EH (cell line): ENCODE measurements around the gene SRMS.
A peak's percentile ranks its signal among the peaks of the same experiment; 100 is the strongest.

Source experiments
- DNase-seq: peaks from one replicate; pipeline ENCODE4 v3.0.0-alpha.2; 2015; ENCODE audit warnings: low read depth

The SRMS gene

DNA sequence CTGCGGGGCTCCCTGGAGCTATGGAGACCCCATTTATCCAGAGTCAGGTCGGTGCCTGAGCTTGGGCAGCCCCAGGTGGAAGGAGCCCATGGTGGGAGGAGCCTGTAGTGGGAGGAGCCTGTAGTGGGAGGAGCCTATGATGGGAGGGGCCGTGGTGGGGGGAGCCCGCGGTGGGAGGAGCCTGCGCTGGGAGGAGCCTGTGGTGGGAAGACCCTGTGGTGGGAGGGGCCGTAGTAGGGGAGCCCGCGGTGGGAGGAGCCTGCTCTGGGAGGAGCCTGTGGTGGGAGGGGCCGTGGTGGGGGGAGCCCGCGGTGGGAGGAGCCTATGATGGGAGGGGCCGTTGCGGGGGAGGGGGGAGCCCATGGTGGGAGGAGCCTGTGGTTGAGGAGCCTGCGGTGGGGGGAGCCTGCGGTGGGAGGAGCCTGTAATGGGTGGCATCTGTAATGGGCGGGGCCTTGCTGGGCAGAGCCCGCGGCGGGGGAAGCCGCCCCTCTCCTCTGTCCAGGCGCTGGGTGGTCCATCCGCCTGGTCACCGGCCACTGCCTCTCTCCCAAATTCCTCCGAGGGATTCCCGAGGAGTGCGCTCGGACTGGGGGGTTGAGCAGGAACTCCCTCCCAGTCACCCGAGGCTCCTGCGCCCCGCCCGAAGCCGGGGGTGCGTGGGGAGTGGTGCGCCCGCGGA, 5.8 kb upstream of the SRMS start:
- peak; percentile 87 for DNase-seq

DNA sequence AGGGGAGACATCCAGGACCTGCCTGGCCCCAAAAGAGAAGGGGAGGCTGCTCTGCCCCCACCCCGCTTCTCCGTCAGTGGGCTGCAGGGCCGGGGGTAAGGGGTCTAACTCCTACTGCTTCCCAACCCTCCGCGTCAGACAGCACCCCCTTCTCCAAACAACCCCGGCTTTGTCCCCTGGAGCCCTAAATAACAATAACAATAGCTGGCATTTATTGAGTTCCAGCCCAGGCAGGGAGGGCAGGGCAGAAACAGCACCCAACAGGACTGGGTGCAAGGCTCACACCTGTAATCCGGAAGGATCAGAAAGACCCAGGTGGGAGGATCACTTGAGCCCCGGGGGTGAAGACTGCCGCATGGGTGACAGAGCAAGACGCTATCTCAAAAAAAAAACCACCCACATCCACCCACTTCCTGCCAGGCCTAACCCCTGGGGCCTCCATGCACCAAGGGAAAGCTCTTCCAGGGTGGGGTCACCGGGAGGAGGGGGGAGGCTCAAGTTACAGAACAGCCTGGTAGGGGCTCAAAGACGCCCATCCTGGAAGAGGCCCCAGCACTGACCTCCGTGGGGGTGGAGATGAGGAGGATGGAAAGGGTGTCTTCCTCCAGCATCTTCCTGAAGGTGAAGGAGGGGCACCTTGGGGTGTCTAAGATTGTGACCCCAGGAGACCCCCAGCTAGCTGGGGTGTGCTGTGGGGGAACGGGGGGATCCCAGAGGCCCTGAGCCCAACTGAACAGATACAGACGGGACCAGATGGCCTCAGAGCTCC, 5.1 kb upstream of the SRMS start:
- peak; percentile 30 for DNase-seq

- peak; percentile 16 for DNase-seq
Observed at GRCh38 chr20:63551068-63551467, 3.5 kb upstream of the SRMS start.

DNA sequence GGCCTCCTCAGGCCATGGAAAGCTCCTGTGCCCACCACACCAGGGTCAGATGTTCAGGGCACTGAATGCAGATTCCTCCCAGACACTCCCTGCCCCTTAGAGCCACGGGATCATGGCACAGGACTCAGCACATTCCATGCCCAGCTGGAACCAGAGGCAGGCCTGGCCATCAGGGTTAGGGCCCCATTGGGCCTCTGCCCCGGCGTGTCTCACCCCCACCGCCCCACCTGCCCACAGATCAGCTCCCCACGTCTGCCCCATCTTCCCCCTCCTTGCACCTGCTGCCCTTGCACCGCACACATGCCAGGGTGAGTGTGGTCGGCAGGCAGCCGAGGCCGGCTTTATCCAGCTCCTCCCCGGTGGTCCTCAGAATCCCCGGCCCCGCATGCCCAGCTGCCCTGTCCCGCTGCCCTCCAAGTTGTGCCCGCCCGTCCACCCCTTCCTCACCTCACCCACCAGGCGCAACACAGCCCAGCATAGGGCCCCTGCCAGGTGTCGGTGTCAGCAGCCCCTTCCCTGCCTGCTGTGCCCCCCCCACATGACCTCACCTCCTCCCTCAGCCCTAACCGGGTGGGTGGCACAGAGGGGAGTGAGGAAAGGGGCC, 2.2 kb upstream of the SRMS start:
- DNase-seq, result no peak

DNA sequence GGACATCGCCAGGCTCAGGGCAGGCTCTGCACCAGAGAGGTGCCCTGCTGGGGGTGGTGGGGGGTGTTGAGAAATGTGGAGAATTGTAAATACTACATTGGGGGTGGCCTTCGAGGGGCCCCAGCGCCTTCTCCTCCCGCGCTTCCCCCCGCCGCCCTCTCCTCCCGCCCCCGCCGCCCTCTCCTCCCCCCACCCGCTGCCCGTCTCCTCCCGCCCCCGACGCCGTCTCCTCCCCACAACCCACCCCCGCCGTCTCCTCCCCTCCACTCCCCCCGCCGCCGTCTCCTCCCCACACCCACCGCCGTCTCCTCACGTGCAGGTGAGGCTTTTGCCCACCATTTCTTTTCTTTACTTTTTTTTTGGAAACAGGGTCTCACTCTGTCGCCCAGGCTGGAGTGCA, 1.5 kb upstream of the SRMS start:
- no peak for DNase-seq

DNA sequence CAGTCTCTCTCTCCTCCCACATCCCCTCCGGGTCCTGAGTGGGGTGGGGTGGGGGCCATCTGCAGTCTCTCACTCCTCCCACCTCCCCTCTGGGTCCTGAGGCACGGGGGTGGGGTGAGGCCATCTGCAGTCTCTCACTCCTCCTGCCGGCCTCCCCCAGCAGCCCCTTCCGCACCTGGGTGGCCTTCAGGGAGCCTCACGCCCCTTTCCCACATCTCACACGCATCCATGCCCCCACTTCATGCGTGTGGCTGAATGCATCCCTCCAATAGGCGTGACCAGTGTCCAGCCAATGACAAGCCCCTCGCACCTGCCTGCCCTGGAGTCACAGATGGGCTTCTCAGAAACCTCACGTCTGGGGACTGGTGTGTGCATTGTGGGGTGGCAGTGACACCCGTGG, 993 bp upstream of the SRMS start:
- DNase-seq, result no peak

- no peak for DNase-seq
Observed at GRCh38 chr20:63546956-63547724, 409 bp downstream of the SRMS start.

GRCh38 chr20:63546256-63546955, 1.1 kb downstream of the SRMS start:
- DNase-seq, result no peak

DNA sequence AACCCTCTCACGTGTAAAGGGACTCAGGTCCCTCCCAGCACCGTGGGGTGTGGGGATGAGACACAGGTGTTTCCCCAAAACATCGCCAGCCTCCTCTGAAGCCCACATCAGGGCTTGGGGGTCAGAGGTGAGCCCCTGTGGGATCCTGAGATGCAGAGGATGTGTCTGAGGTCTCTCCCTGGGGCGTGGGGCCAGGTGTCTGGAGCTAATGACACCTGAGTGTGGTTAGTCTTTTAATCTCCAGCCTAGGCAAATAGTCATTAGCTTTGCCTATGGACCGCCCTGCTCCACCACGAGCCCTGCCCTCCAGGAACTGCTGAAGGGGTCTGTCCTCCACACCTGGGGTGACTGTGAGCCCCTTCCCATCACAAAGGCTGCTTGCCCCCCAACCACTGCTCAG, 1.7 kb downstream of the SRMS start:
- no peak for DNase-seq

DNA sequence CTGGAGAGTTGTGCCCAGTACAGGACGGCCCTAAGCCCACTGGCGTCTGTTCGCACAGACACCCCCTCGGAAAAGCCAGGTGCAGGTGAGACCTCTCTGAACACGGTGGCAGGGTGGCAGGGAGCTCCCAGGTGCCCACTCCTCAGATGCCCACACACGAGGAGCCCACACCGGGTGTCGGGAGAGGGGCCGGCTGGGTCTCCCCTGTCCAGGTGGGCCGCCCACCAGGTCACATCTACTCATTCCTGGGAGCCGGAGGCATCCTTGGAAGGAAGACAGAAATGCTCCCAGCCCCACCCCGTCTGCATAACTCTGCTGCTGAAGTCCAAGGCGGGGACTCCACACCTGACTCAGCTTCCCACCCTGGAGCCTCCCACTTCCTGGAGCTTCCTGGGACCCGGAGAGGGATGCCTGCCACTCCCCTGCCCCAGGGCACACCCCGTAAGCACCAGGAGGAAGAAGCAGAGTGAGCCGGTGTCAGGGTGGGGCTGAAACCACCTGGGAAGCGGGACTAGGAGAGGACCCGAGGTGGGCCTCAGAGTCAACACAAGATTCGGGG, 2.5 kb downstream of the SRMS start:
- no peak for DNase-seq

GRCh38 chr20:63544241-63544957, 3.1 kb downstream of the SRMS start:
- DNase-seq, result no peak

- DNase-seq, result no peak
Observed at GRCh38 chr20:63543733-63544132, 3.8 kb downstream of the SRMS start.

DNA sequence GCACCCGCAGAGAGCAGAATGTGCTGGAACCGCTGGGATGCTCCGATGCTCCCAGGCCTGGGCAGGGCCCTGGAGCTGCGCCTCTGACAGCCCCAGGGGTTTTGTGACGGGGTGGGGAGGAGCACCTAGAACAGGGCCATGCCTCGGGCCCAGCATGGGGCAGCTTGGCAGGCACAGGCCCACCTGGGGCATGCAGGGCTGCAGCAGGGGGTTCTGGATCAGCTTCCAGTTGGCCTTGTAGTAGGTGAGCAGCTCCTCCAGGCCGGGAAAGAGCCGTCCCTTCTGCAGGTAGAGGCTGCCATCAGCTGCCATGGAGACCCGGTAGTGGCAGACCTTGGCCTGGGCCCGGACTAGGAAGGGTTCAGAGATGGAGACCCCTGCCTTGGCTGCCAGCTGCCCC, 4.4 kb downstream of the SRMS start:
- no peak for DNase-seq

DNA sequence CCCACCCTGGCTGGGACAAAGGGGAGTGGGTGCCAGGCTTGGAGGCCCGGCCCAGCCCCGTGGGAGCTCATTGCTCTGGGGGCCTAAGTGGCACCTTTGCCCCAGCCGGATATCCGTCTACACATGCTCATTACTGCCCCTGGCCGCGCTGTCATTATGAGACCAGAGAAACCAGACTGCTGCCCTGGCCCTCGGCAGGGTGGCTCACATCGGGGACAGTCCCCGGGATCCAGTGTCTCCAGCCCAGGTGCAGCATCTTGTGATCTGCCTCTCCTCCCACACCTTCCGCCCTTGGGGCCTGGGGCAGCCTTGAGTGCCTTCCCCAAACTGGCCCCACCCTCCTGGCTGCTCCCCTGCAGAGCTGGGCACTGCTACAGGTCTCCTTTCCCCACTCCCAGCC, 4.9 kb downstream of the SRMS start:
- no peak for DNase-seq

DNA sequence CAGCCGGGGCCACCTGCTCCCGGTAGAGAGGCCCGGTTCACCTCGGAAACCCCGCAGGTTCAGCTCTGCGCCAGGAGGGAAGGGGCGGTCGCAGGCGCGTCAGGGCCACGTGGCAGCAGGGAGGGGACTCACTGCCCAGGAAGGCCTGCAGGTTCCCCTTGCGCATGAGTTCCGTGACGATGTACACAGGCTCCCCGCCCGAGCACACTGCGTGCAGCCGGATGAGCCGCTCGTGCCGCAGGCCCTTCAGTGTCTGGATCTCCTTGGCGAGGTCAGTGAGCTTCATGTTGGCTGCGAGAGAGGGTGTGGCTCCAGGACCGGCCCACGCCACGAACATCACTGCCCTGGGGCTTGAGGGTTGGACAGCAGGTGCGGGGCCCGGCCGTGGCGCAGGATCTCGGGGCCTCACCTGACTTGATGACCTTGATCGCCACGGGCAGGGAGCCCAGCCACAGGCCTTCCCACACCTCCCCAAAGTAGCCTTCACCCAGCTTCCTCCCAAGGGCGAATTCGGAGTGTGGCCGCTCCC, 5.5 kb downstream of the SRMS start:
- DNase-seq, result no peak

DNA sequence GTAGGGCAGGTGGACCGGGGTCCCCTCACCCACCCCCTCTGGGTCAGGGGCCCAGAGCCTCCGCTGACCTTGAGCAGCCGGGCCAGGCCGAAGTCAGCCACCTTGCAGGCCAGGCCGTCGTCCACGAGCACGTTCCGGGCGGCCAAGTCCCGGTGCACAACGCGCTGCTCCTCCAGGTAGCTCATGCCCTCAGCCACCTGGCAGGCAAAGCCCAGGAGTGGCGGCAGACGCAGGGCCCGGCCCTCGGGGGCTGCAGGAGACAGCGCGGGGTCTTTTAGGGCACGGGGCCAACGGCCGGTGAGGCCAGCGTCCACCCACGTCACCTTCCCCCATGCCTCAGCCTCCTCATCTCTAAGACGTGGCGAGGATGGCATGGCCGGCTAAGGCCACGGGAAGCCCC, 6.2 kb downstream of the SRMS start:
- no peak for DNase-seq

- peak; percentile 44 for DNase-seq
Observed at GRCh38 chr20:63540417-63541186, 6.9 kb downstream of the SRMS start.

DNA sequence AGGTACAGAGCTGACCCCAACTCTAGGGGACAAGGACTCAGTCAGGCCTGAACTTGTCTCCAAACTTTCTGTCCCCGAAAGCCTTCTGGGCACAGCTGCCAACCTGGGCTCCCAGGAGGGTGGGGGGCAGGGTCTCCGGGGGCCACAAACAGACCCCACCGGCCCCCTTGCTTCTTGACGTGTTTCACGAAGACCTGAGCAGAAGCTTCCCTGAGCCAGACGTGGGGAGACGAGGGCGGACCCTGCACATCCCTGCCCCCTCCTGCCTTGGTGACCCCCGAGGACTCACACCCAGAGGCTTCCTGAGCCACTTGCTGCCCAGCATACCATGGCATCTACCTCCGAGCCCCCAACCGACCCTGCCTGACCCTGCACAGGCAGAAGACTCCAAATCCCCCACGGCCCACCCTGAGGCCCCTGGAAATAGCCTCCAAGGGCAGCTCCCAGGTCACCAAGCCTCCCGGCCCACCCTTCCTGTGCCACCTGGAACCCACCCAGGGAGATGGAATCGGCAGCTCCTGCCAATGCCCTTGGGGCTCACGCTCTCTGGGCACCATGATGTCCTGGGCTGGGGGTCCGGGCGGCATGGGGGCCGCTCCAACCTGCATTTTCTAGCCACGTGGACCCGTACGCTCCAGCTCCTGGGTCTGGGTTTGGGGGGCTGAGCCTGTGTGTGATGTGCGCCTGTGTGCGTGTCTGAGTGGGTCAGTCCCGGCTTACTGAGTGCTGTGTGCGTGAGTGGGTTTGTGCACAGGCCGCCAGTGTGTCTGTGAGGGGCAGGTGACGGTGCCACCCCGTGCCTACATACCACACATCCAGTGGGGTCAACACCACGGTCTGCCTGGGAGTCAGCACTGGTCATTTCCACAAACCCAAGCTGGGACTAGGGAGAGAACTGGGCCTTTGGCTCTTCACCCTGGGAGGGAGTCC, 7.8 kb downstream of the SRMS start:
- DNase-seq, result no peak

- DNase-seq, result no peak
Observed at GRCh38 chr20:63539092-63539430, 8.5 kb downstream of the SRMS start.
